Measurements from ENCODE around the gene LRRC53. TPM values are rescaled to one million over a fixed set of nuclear protein-coding genes. Genes with fewer than 3 reads are reported as not detected.
A peak's percentile ranks its signal among the peaks of the same experiment; 100 is the strongest.

LRRC53 gene
- total RNA-seq, 4 donors from 2014 or later, result not detected

- peak in 2 of 3 donors; percentile 19 to 60 for DNase-seq
- TF ChIP-seq CTCF (IDR thresholded peaks at IDR 0.05) (peak in 4 of 6 experiments; percentile 26 to 40 (median 36)), POLR2A (IDR thresholded peaks at IDR 0.05) (no peak)
- peak overlapping the region in 1 of 4 donors; percentile 5 for H3K27ac ChIP-seq
Observed at GRCh38 chr1:74504125-74504932, 8.1 kb downstream of the LRRC53 start.

GRCh38 chr1:74502858-74503257, 9.6 kb downstream of the LRRC53 start:
- DNase-seq, result no peak
- Histone ChIP-seq H3K27me3 (no peaks in the 10 kb centered on the region), H3K27ac (no peak overlapping the region), H3K4me3 (no peak overlapping the region), H3K36me3 (no peaks in the 10 kb centered on the region), H3K4me1 (no peaks in the 10 kb centered on the region), H3K9me3 (no peaks in the 10 kb centered on the region)
- no peak for TF ChIP-seq CTCF (IDR thresholded peaks at IDR 0.05)
- TF ChIP-seq POLR2A (IDR thresholded peaks at IDR 0.05), result no peak

More at GRCh38 chr1:74504125-74504932, 8.1 kb downstream of the LRRC53 start:
- Histone ChIP-seq H3K9me3 (no peaks in the 10 kb centered on the region), H3K27me3 (no peaks in the 10 kb centered on the region), H3K36me3 (no peaks in the 10 kb centered on the region), H3K4me1 (no peaks in the 10 kb centered on the region), H3K4me3 (no peak overlapping the region)

- TF ChIP-seq CTCF (IDR thresholded peaks at IDR 0.05) (no peak), POLR2A (IDR thresholded peaks at IDR 0.05) (no peak)
- no peaks in the 10 kb centered on the region for H3K27me3 ChIP-seq
- H3K4me1 ChIP-seq, result no peaks in the 10 kb centered on the region
- no peaks in the 10 kb centered on the region for H3K9me3 ChIP-seq
- no peak overlapping the region for H3K27ac ChIP-seq
- H3K36me3 ChIP-seq, result no peaks in the 10 kb centered on the region
- no peak overlapping the region for H3K4me3 ChIP-seq
- DNase-seq, result no peak
Observed at GRCh38 chr1:74502432-74502831, 10.0 kb downstream of the LRRC53 start.

- no peak for DNase-seq
- Histone ChIP-seq H3K4me1 (no peaks in the 10 kb centered on the region), H3K4me3 (no peak overlapping the region), H3K27ac (no peak overlapping the region), H3K27me3 (no peaks in the 10 kb centered on the region), H3K9me3 (no peaks in the 10 kb centered on the region), H3K36me3 (no peaks in the 10 kb centered on the region)
- TF ChIP-seq CTCF (IDR thresholded peaks at IDR 0.05) (no peak), POLR2A (IDR thresholded peaks at IDR 0.05) (no peak)
Observed at GRCh38 chr1:74498901-74499300, 13.5 kb downstream of the LRRC53 start.

- H3K9me3 ChIP-seq, result no peaks in the 10 kb centered on the region
- TF ChIP-seq POLR2A (IDR thresholded peaks at IDR 0.05) (no peak), CTCF (IDR thresholded peaks at IDR 0.05) (no peak)
- DNase-seq, result no peak
- H3K27me3 ChIP-seq, result no peaks in the 10 kb centered on the region
- H3K4me3 ChIP-seq, result no peak overlapping the region
- no peak overlapping the region for H3K27ac ChIP-seq
- no peaks in the 10 kb centered on the region for H3K36me3 ChIP-seq
- no peaks in the 10 kb centered on the region for H3K4me1 ChIP-seq
Observed at GRCh38 chr1:74496669-74497068, 15.7 kb downstream of the LRRC53 start.

Measured in Peyer's patch (tissue), 4 donors.